Upper lobe of left lung (tissue), 6 donors: ENCODE results near the gene XRCC4. TPM values are rescaled to one million over a fixed set of nuclear protein-coding genes. Genes with fewer than 3 reads are reported as not detected.

Source experiments
- ATAC-seq, 2 donors: fragments of 200-7000 bp; cut with Tn5 transposase; one replicate each; pipeline ENCODE4 v1.9.1; 2022; ENCODE audit warnings: mild to moderate bottlenecking in 2 of 2, moderate library complexity in 2 of 2; ENCODE audit not compliant: low FRiP score in 2 of 2
- DNase-seq, 2 donors: peaks; one replicate each; pipeline ENCODE4 v3.0.0-alpha.2; 2019 to 2020
- H3K27ac ChIP-seq, 4 donors: fragments of 200-600 bp; sonication (generic); one replicate each; pipeline ENCODE4 v1.5.1; 2016 to 2019
- H3K27me3 ChIP-seq, 4 donors: fragments of 200-600 bp; sonication (generic); one replicate each; pipeline ENCODE4 v1.5.1; 2017 to 2019
- H3K36me3 ChIP-seq, 4 donors: fragments of 200-600 bp; sonication (generic); one replicate each; pipeline ENCODE4 v1.5.1; 2016 to 2019
- H3K4me1 ChIP-seq, 4 donors: fragments of 200-600 bp; sonication (generic); one replicate each; pipeline ENCODE4 v1.5.1; 2018 to 2019
- H3K4me3 ChIP-seq, 4 donors: fragments of 200-600 bp; sonication (generic); one replicate each; pipeline ENCODE4 v1.5.1; 2017 to 2019; ENCODE audit warnings: mild to moderate bottlenecking in 2 of 4, moderate library complexity in 1 of 4
- H3K9me3 ChIP-seq, 4 donors: fragments of 200-600 bp; sonication (generic); one replicate each; pipeline ENCODE4 v1.5.1; 2018 to 2019
- EP300 ChIP-seq, 4 donors: sonication (generic); formaldehyde crosslinking; IDR thresholded peaks; one replicate each; pipeline ENCODE4 v1.5.1; 2017; ENCODE audit warnings: antibody characterized with exemption in 4 of 4, control low read depth in 2 of 4
- POLR2A ChIP-seq, 4 donors: fragments of 450-650 bp; IDR thresholded peaks; one replicate each; pipeline ENCODE4 v1.5.1; 2016 to 2017; ENCODE audit warnings: antibody characterized with exemption in 4 of 4, mild to moderate bottlenecking in 2 of 4
- POLR2AphosphoS5 ChIP-seq, 2 donors: sonication (generic); formaldehyde crosslinking; IDR thresholded peaks; one replicate each; pipeline ENCODE4 v1.5.1; 2017; ENCODE audit warnings: antibody characterized with exemption in 2 of 2
- WGBS, 2 donors: methylation state at CpG; one replicate each; pipeline ENCODE4 v1.1.5; 2017 to 2018; 5-methylcytosine and 5-hydroxymethylcytosine counted together
- total RNA-seq, 6 donors: library from RNA; depleted of rRNA in 4 of 6; stranded (reverse); fragments of >200 nt in 4 of 6; gene quantifications; one replicate each; pipeline versions ENCODE4 v1.1.0 to v1.2.1, GENCODE V29; 2016 to 2021
- TF ChIP-seq, protein P1 (sequence below), 6 experiments: fragments of 450-650 bp in 4 of 6; fragments of 200-600 bp in 2 of 6; sonication (generic) in 2 of 6; IDR thresholded peaks; one replicate each; pipeline ENCODE4 v1.5.1; 2016 to 2019; ENCODE audit warnings: antibody characterized with exemption in 6 of 6
- donor health status: DM: no; HTN: no; CAD: no; lungs with moderate emphysema.
- donor health status: DM: no; HTN: yes; CAD: no; lungs with severe emphysema.

The XRCC4 gene
- total RNA-seq, 6 donors from 2014 or later: 4.4 to 11.8 (median 7.7) TPM

DNA sequence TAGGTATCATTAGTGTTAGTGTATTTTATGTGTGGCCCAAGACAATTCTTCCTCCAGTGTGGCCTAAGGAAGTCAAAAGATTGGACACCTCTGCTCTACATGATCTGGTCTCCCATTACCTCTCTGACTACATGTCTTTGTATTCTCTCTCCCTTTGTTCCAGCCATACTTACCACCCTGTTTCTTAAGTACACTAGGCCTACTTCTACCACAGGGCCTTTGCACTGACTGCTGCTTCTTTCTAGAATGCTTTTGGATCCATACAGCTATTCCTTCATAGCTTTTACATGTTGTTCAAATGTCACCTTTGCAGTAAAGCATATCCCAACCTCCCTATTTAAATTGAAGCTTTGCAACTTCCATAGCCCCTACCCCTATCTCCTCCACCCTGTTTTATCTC, 5.4 kb downstream of the XRCC4 start:
- H3K4me1 ChIP-seq: peaks cover 0 to 7% (median 4%) of the 10 kb centered on the region in 4 donors
- no peaks in the 10 kb centered on the region for H3K36me3 ChIP-seq
- H3K27me3 ChIP-seq: no peaks in the 10 kb centered on the region
- H3K9me3 ChIP-seq: no peaks in the 10 kb centered on the region
- no peak overlapping the region for H3K27ac ChIP-seq
- DNase-seq (no peak), ATAC-seq (no peak)
- H3K4me3 ChIP-seq: no peak overlapping the region
- TF ChIP-seq POLR2A (IDR thresholded peaks at IDR 0.05): no peak
- TF ChIP-seq POLR2AphosphoS5 (IDR thresholded peaks at IDR 0.05): no peak
- TF ChIP-seq, protein P1, sequence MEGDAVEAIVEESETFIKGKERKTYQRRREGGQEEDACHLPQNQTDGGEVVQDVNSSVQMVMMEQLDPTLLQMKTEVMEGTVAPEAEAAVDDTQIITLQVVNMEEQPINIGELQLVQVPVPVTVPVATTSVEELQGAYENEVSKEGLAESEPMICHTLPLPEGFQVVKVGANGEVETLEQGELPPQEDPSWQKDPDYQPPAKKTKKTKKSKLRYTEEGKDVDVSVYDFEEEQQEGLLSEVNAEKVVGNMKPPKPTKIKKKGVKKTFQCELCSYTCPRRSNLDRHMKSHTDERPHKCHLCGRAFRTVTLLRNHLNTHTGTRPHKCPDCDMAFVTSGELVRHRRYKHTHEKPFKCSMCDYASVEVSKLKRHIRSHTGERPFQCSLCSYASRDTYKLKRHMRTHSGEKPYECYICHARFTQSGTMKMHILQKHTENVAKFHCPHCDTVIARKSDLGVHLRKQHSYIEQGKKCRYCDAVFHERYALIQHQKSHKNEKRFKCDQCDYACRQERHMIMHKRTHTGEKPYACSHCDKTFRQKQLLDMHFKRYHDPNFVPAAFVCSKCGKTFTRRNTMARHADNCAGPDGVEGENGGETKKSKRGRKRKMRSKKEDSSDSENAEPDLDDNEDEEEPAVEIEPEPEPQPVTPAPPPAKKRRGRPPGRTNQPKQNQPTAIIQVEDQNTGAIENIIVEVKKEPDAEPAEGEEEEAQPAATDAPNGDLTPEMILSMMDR (IDR thresholded peaks at IDR 0.05): no peak
- no peak for TF ChIP-seq EP300 (IDR thresholded peaks at IDR 0.05)

DNA sequence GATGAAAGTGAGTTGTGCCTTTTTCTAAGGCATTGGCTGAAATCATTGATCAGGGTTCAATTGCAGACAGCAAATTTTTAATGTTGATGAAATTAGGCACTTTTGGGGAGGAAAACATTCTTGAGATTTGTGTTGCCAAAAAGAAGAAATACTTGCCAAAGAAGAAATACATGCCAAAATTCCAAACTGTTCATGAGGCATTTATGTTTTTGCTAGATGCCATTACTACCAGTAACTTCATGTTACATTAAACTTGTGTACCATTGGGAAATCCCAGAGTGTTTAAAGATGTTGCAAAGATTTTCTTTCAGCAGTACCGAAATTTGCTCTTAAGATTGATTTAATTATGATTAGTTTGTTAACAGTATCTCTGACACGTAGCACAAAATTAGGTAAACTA, 7.0 kb downstream of the XRCC4 start:
- H3K4me1 ChIP-seq: no peaks in the 10 kb centered on the region
- TF ChIP-seq POLR2A (IDR thresholded peaks at IDR 0.05) (no peak), POLR2AphosphoS5 (IDR thresholded peaks at IDR 0.05) (no peak), EP300 (IDR thresholded peaks at IDR 0.05) (no peak)
- TF ChIP-seq, protein P1 (IDR thresholded peaks at IDR 0.05): no peak
- WGBS, 2 donors: 74 to 91% methylated on average over 2 of the region's 2 CpGs
- no peaks in the 10 kb centered on the region for H3K9me3 ChIP-seq
- ATAC-seq: no peak
- no peaks in the 10 kb centered on the region for H3K36me3 ChIP-seq
- no peak overlapping the region for H3K27ac ChIP-seq
- DNase-seq: no peak
- no peaks in the 10 kb centered on the region for H3K27me3 ChIP-seq
- no peak overlapping the region for H3K4me3 ChIP-seq

DNA sequence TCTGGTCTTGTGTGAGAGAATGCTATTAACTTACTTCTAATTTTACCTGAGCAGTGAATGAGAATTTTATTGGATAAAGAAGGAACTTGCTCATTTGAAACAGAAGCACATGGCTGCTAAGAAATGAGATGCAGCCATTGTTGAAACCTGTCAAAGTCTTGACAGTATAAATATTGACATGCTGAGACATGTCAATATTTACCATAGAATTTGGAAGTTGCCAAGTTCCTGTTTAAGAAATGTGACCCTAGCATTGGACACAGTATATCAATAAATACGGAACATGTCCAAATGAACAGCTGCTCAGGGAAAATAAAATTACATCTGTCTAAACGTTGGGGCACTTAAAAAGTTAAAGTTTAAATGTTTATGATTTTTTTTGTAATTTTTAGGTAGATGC, 7.8 kb downstream of the XRCC4 start:
- Histone ChIP-seq H3K4me3 (no peak overlapping the region), H3K4me1 (no peaks in the 10 kb centered on the region), H3K27me3 (no peaks in the 10 kb centered on the region), H3K9me3 (no peaks in the 10 kb centered on the region), H3K27ac (no peak overlapping the region), H3K36me3 (no peaks in the 10 kb centered on the region)
- TF ChIP-seq POLR2AphosphoS5 (IDR thresholded peaks at IDR 0.05) (no peak), EP300 (IDR thresholded peaks at IDR 0.05) (no peak), POLR2A (IDR thresholded peaks at IDR 0.05) (no peak)
- TF ChIP-seq, protein P1 (IDR thresholded peaks at IDR 0.05): no peak
- ATAC-seq (no peak), DNase-seq (no peak)
- whole genome bisulfite sequencing, 2 donors: 38 to 56% methylated on average over 2 of the region's 2 CpGs

DNA sequence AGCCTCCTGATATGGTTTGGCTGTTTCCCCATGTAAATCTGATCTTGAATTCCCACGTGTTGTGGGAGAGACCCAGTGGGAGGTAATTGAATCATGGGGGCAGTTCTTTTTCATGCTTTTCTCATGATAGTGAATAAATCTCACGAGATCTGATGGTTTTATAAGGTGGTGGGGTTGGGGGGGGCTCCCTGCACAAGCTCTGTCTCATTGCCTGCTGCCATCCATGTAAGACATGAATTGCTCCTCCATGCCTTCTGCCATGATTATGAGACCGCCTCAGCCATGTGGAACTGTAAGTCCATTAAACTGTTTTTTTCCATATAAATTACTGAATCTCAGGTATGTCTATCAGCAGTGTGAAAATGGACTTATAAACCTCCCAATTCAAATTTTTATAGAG, 12.8 kb downstream of the XRCC4 start:
- DNase-seq (no peak), ATAC-seq (no peak)
- Histone ChIP-seq H3K27me3 (no peaks in the 10 kb centered on the region), H3K9me3 (peaks cover 0 to 11% (median 8%) of the 10 kb centered on the region in 4 donors), H3K4me1 (no peaks in the 10 kb centered on the region), H3K36me3 (no peaks in the 10 kb centered on the region), H3K27ac (no peak overlapping the region), H3K4me3 (no peak overlapping the region)
- TF ChIP-seq POLR2A (IDR thresholded peaks at IDR 0.05) (no peak), POLR2AphosphoS5 (IDR thresholded peaks at IDR 0.05) (no peak), EP300 (IDR thresholded peaks at IDR 0.05) (no peak)
- TF ChIP-seq, protein P1 (IDR thresholded peaks at IDR 0.05): no peak
- 98 to 100% methylated on average over 3 of the region's 3 CpGs for WGBS, 2 donors

DNA sequence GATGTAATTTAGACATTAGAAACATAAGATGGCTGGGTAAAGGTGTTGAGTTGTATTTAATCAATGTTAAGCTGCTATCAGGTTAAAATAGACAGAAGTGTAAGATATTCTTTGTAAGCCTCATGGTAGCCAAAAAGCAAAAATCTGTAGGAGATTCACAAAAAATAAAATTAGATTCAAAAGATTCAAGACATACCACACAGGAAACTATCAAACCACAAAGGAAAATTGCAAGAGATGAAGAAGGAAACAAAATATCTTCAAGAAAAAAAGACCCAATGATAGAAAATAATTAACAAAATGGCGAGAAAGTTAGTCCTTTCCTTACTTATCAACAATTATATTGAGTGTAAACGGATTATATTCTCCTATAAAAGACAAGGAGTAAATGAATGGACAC, 15.3 kb downstream of the XRCC4 start:
- Histone ChIP-seq H3K27me3 (no peaks in the 10 kb centered on the region), H3K36me3 (no peaks in the 10 kb centered on the region), H3K27ac (no peak overlapping the region), H3K9me3 (peaks cover 0 to 11% (median 8%) of the 10 kb centered on the region in 4 donors), H3K4me1 (no peaks in the 10 kb centered on the region), H3K4me3 (no peak overlapping the region)
- ATAC-seq: no peak
- no peak for DNase-seq
- WGBS, 2 donors: 83 to 97% methylated on average over 2 of the region's 2 CpGs
- TF ChIP-seq EP300 (IDR thresholded peaks at IDR 0.05) (no peak), POLR2A (IDR thresholded peaks at IDR 0.05) (no peak), POLR2AphosphoS5 (IDR thresholded peaks at IDR 0.05) (no peak)
- TF ChIP-seq, protein P1 (IDR thresholded peaks at IDR 0.05): no peak
